IMR-90 (cell line): Measurements from ENCODE around the gene NARS2. TPM values are rescaled to one million over a fixed set of nuclear protein-coding genes. Genes with fewer than 3 reads are reported as not detected.

Experiments used
- ATAC-seq: fragments of 200-7000 bp; cut with Tn5 transposase; 2 replicates; pipeline ENCODE4 v1.9.1; 2020; ENCODE audit warnings: low read depth, mild to moderate bottlenecking, moderate library complexity
- BruUV-seq: library from RNA; stranded (reverse); fragments of 400-500 nt; replicated peaks from 2 replicates; lab custom pipeline; 2021; lab: Mats Ljungman, UMichigan
- CTCF ChIA-PET: fragments of 300-600 bp; formaldehyde crosslinking; extraction: SDS; loops from one replicate; lab custom pipeline; 2021; ENCODE audit warnings: antibody characterized with exemption; lab: Yijun Ruan, JAX
- POLR2A ChIA-PET: fragments of 300-600 bp; sonication (Branson Sonifier 250); formaldehyde crosslinking; loops from one replicate; lab custom pipeline; 2022; ENCODE audit warnings: antibody characterized with exemption; ENCODE audit not compliant: unreplicated experiment; lab: Charles Lee
- DNase-seq: peaks from one replicate; pipeline ENCODE4 v3.0.0; 2013
- H2AFZ ChIP-seq: replicated peaks from 2 replicates; pipeline ENCODE3; 2013; ENCODE audit warnings: low read length, mild to moderate bottlenecking; ENCODE audit not compliant: poor library complexity
- H2AK5ac ChIP-seq: 2 replicates; pipeline ENCODE4 v1.6.1; 2013; ENCODE audit warnings: low read depth, low read length, inconsistent platforms
- H2AK9ac ChIP-seq: replicated peaks from 2 replicates; pipeline ENCODE3; 2013; ENCODE audit warnings: mild to moderate bottlenecking, low read depth, low read length, moderate library complexity; ENCODE audit not compliant: poor library complexity
- H2BK120ac ChIP-seq: 2 replicates; pipeline ENCODE4 v1.6.1; 2013; ENCODE audit warnings: low read depth, low read length, inconsistent platforms
- H2BK15ac ChIP-seq: 3 replicates; pipeline ENCODE4 v1.6.1; 2013; ENCODE audit warnings: low read depth, low read length, inconsistent platforms
- H2BK20ac ChIP-seq: 2 replicates; pipeline ENCODE4 v1.6.1; 2013; ENCODE audit warnings: low read depth, mild to moderate bottlenecking, inconsistent platforms, low read length, moderate library complexity
- H2BK5ac ChIP-seq: 2 replicates; pipeline ENCODE4 v1.6.1; 2013; ENCODE audit warnings: mild to moderate bottlenecking, low read depth, low read length, inconsistent platforms; ENCODE audit not compliant: poor library complexity, severe bottlenecking
- H3K14ac ChIP-seq: replicated peaks from 2 replicates; pipeline ENCODE4 v1.6.1; 2013; ENCODE audit warnings: low read depth, low read length, inconsistent platforms
- H3K18ac ChIP-seq: 2 replicates; pipeline ENCODE4 v1.6.1; 2013; ENCODE audit warnings: low read depth, low read length, control low read depth
- H3K23ac ChIP-seq: 2 replicates; pipeline ENCODE4 v1.6.1; 2013; ENCODE audit warnings: low read depth, low read length, inconsistent platforms
- H3K27ac ChIP-seq: 2 replicates; pipeline ENCODE4 v1.5.1; 2013; ENCODE audit warnings: mild to moderate bottlenecking, control low read depth, low read length; ENCODE audit not compliant: insufficient read depth
- H3K27me3 ChIP-seq: 2 replicates; pipeline ENCODE4 v1.6.1; 2013; ENCODE audit warnings: low read length; ENCODE audit not compliant: control insufficient read depth, insufficient read depth
- H3K36me3 ChIP-seq: 2 replicates; pipeline ENCODE4 v1.6.1; 2013; ENCODE audit warnings: low read length, mixed read lengths; ENCODE audit not compliant: control insufficient read depth, insufficient read depth
- H3K4ac ChIP-seq: 2 replicates; pipeline ENCODE4 v1.6.1; 2013; ENCODE audit warnings: low read depth, low read length, inconsistent platforms
- H3K4me1 ChIP-seq: 2 replicates; pipeline ENCODE4 v1.6.1; 2013; ENCODE audit warnings: low read length, mixed read lengths; ENCODE audit not compliant: control insufficient read depth, insufficient read depth
- H3K4me2 ChIP-seq: 2 replicates; pipeline ENCODE4 v1.6.1; 2013; ENCODE audit warnings: low read depth, mild to moderate bottlenecking, control low read depth, low read length, moderate library complexity
- H3K4me3 ChIP-seq: 2 replicates; pipeline ENCODE4 v1.5.1; 2013; ENCODE audit warnings: low read depth, mild to moderate bottlenecking, control low read depth, low read length, moderate library complexity; ENCODE audit not compliant: insufficient read depth
- H3K56ac ChIP-seq: 2 replicates; pipeline ENCODE4 v1.6.1; 2013; ENCODE audit warnings: low read length, inconsistent platforms; ENCODE audit not compliant: insufficient read depth; ENCODE audit errors: extremely low read depth
- H3K79me1 ChIP-seq, 2 experiments: 2 replicates each; pipeline ENCODE4 v1.6.1; 2013; ENCODE audit warnings: low read length in 2 of 2, inconsistent platforms in 1 of 2, low read depth in 1 of 2
- H3K9ac ChIP-seq: 2 replicates; pipeline ENCODE4 v1.6.1; 2013; ENCODE audit warnings: low read depth, low read length, control low read depth
- H3K9me1 ChIP-seq: 2 replicates; pipeline ENCODE4 v1.6.1; 2013; ENCODE audit warnings: low read length, inconsistent platforms; ENCODE audit not compliant: insufficient read depth
- H3K9me3 ChIP-seq: 2 replicates; pipeline ENCODE4 v1.6.1; 2013; ENCODE audit warnings: low read length; ENCODE audit not compliant: control insufficient read depth, insufficient read depth
- H4K20me1 ChIP-seq: 2 replicates; pipeline ENCODE4 v1.6.1; 2013; ENCODE audit warnings: low read length, inconsistent platforms; ENCODE audit not compliant: insufficient read depth
- H4K5ac ChIP-seq: 2 replicates; pipeline ENCODE4 v1.6.1; 2013; ENCODE audit warnings: mild to moderate bottlenecking, low read depth, low read length, control low read depth
- H4K8ac ChIP-seq, 2 experiments: 2 replicates each; pipeline ENCODE4 v1.6.1; 2013; ENCODE audit warnings: low read depth in 2 of 2, low read length in 2 of 2, control low read depth in 1 of 2, inconsistent platforms in 1 of 2
- H4K91ac ChIP-seq: 2 replicates; pipeline ENCODE4 v1.6.1; 2013; ENCODE audit warnings: low read depth, low read length, inconsistent platforms; ENCODE audit not compliant: insufficient read depth
- BHLHE40 ChIP-seq: fragments of 150-350 bp; IDR thresholded peaks from 2 replicates; pipeline ENCODE4 v1.6.1; 2016; ENCODE audit warnings: mild to moderate bottlenecking, low read depth, low read length
- CEBPB ChIP-seq: IDR thresholded peaks from 2 replicates; pipeline ENCODE4 v1.6.1; 2012; ENCODE audit warnings: low read depth, low read length, improper control_type of control experiment
- CHD1 ChIP-seq: IDR thresholded peaks from 2 replicates; pipeline ENCODE4 v1.6.1; 2012; ENCODE audit warnings: low read depth, low read length, improper control_type of control experiment
- ELK1 ChIP-seq: fragments of 150-350 bp; IDR thresholded peaks from 2 replicates; pipeline ENCODE4 v1.6.1; 2016; ENCODE audit warnings: low read depth, mild to moderate bottlenecking, low read length, moderate library complexity, borderline replicate concordance
- FOS ChIP-seq: fragments of 150-350 bp; IDR thresholded peaks from 2 replicates; pipeline ENCODE4 v1.6.1; 2016; ENCODE audit warnings: low read depth, low read length
- MAFK ChIP-seq: IDR thresholded peaks from 2 replicates; pipeline ENCODE4 v1.6.1; 2012; ENCODE audit warnings: low read depth, low read length, improper control_type of control experiment
- MAZ ChIP-seq: IDR thresholded peaks from 2 replicates; pipeline ENCODE4 v1.6.1; 2012; ENCODE audit warnings: low read depth, mild to moderate bottlenecking, low read length, improper control_type of control experiment, moderate library complexity, borderline replicate concordance
- MXI1 ChIP-seq: IDR thresholded peaks from 2 replicates; pipeline ENCODE4 v1.6.1; 2012; ENCODE audit warnings: low read depth, mild to moderate bottlenecking, low read length, moderate library complexity, borderline replicate concordance
- NFE2L2 ChIP-seq: fragments of 150-350 bp; IDR thresholded peaks from 2 replicates; pipeline ENCODE4 v1.6.1; 2016; ENCODE audit warnings: low read depth, mild to moderate bottlenecking, low read length
- POLR2A ChIP-seq: IDR thresholded peaks from 2 replicates; pipeline ENCODE4 v1.6.1; 2012; ENCODE audit warnings: mild to moderate bottlenecking, low read depth, low read length
- RAD21 ChIP-seq: IDR thresholded peaks from 2 replicates; pipeline ENCODE4 v1.6.1; 2012; ENCODE audit warnings: low read length, improper control_type of control experiment
- RCOR1 ChIP-seq: IDR thresholded peaks from 2 replicates; pipeline ENCODE4 v1.6.1; 2012; ENCODE audit warnings: mild to moderate bottlenecking, low read length, improper control_type of control experiment; ENCODE audit not compliant: insufficient replicate concordance
- RFX5 ChIP-seq: IDR thresholded peaks from 2 replicates; pipeline ENCODE4 v1.8.0; 2012; ENCODE audit warnings: low read depth, mild to moderate bottlenecking, low read length, moderate library complexity
- SMC3 ChIP-seq: fragments of 150-350 bp; IDR thresholded peaks from 2 replicates; pipeline ENCODE4 v1.6.1; 2016; ENCODE audit warnings: low read depth, mild to moderate bottlenecking, antibody characterized with exemption, low read length, moderate library complexity
- WGBS, 2 experiments: methylation state at CpG; one replicate each; pipeline versions ENCODE4 v1.1.5 to v1.1.7; 2013; ENCODE audit warnings: missing lambda C conversion rate in 2 of 2; ENCODE audit not compliant: insufficient read length in 1 of 2; ENCODE audit errors: extremely low coverage in 2 of 2; 5-methylcytosine and 5-hydroxymethylcytosine counted together
- dilution Hi-C: fragments of 300-500 bp; cut with HindIII; formaldehyde crosslinking; loops from one replicate; pipeline ENCODE4 v1.14.3; 2018; ENCODE audit warnings: low sequenced_read_pairs; ENCODE audit not compliant: unreplicated experiment
- in situ Hi-C: fragments of 300-500 bp; cut with MboI; formaldehyde crosslinking; loops from 3 replicates; pipeline ENCODE4 v1.14.3; 2019; ENCODE audit warnings: low sequenced_read_pairs, inconsistent platforms, mixed read lengths
- intact Hi-C: fragments of 100-400 bp; cut with micrococcal nuclease; formaldehyde crosslinking; loops from 2 replicates; pipeline ENCODE4 v1.10.0; 2022
- polyA plus RNA-seq, 3 experiments: library from polyadenylated mRNA; depleted of rRNA; stranded (reverse); fragments of >200 nt; gene quantifications; 2 replicates each; pipeline ENCODE4 v1.2.3, GENCODE V29; 2012; ENCODE audit warnings: low replicate concordance in 1 of 3
- total RNA-seq: library from RNA; depleted of rRNA; stranded (reverse); fragments of >200 nt; gene quantifications from 2 replicates; pipeline ENCODE4 v1.2.3, GENCODE V29; 2012
- TF ChIP-seq, protein P1 (sequence below): conservative IDR thresholded peaks from 2 replicates; pipeline ENCODE4 v1.5.1; 2012; ENCODE audit warnings: mild to moderate bottlenecking, low read depth, low read length, improper control_type of control experiment
- TF ChIP-seq, protein P2 (sequence below): fragments of 150-350 bp; IDR thresholded peaks from 2 replicates; pipeline ENCODE4 v1.6.1; 2017; ENCODE audit warnings: mild to moderate bottlenecking, antibody characterized with exemption, low read length, low read depth

Gene NARS2
- total and polyA plus RNA-seq, 2 of the 4 experiments (the other 2 are of a cell fraction): 8.0 to 15.8 TPM

GRCh38 chr11:78449866-78450265, 124.8 kb downstream of the NARS2 start:
- no peak overlapping the region for H4K91ac ChIP-seq
- H3K4ac ChIP-seq: no peak overlapping the region; the same call in 1 of the 2 replicates
- dilution Hi-C loops: no loop called here
- peak; percentile 17; the same call in 1 of the 2 replicates for ATAC-seq
- no peaks in the 10 kb centered on the region for H3K36me3 ChIP-seq
- no peak overlapping the region for H2AFZ ChIP-seq
- no peak for TF ChIP-seq POLR2A
- TF ChIP-seq CEBPB: no peak
- TF ChIP-seq, protein P1, sequence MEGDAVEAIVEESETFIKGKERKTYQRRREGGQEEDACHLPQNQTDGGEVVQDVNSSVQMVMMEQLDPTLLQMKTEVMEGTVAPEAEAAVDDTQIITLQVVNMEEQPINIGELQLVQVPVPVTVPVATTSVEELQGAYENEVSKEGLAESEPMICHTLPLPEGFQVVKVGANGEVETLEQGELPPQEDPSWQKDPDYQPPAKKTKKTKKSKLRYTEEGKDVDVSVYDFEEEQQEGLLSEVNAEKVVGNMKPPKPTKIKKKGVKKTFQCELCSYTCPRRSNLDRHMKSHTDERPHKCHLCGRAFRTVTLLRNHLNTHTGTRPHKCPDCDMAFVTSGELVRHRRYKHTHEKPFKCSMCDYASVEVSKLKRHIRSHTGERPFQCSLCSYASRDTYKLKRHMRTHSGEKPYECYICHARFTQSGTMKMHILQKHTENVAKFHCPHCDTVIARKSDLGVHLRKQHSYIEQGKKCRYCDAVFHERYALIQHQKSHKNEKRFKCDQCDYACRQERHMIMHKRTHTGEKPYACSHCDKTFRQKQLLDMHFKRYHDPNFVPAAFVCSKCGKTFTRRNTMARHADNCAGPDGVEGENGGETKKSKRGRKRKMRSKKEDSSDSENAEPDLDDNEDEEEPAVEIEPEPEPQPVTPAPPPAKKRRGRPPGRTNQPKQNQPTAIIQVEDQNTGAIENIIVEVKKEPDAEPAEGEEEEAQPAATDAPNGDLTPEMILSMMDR: no peak
- no peak for TF ChIP-seq FOS
- no peak for TF ChIP-seq RAD21
- no peak for TF ChIP-seq SMC3
- TF ChIP-seq MAZ: no peak
- TF ChIP-seq MAFK: no peak
- TF ChIP-seq, protein P2, sequence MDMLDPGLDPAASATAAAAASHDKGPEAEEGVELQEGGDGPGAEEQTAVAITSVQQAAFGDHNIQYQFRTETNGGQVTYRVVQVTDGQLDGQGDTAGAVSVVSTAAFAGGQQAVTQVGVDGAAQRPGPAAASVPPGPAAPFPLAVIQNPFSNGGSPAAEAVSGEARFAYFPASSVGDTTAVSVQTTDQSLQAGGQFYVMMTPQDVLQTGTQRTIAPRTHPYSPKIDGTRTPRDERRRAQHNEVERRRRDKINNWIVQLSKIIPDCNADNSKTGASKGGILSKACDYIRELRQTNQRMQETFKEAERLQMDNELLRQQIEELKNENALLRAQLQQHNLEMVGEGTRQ: no peak
- TF ChIP-seq ELK1: no peak
- no peak for TF ChIP-seq BHLHE40
- TF ChIP-seq CHD1: no peak
- no peak for TF ChIP-seq RCOR1
- no peak for TF ChIP-seq NFE2L2
- no peak for TF ChIP-seq MXI1
- no peak for TF ChIP-seq RFX5
- no peak overlapping the region for H3K27ac ChIP-seq
- H3K4me2 ChIP-seq: no peak overlapping the region
- no peak overlapping the region for H2BK20ac ChIP-seq
- ChIA-PET POLR2A (no interaction called here), CTCF (no interaction called here)
- no peak overlapping the region for H2AK9ac ChIP-seq
- no peaks in the 10 kb centered on the region for H3K27me3 ChIP-seq
- WGBS, 2 experiments: no CpG with 5 or more reads among the region's 4 CpGs
- H2AK5ac ChIP-seq: no peak overlapping the region
- H3K9me3 ChIP-seq: no peaks in the 10 kb centered on the region
- H3K18ac ChIP-seq: no peak overlapping the region
- no peak overlapping the region for H3K9ac ChIP-seq
- no peak overlapping the region for H4K5ac ChIP-seq
- no peak overlapping the region for H3K56ac ChIP-seq
- no peak overlapping the region; a peak in 1 of 4 replicates for H4K8ac ChIP-seq
- peak; percentile 60 for DNase-seq
- H2BK5ac ChIP-seq: no peak overlapping the region
- in situ Hi-C loops: no loop called here
- BruUV-seq: no TSS peak
- 0 out of 2 replicates have a peak overlapping the region, but pooled peaks have one; percentile 44 for H3K14ac ChIP-seq
- no peak overlapping the region for H2BK15ac ChIP-seq
- H3K23ac ChIP-seq: no peak overlapping the region; the same call in 1 of the 2 replicates
- intact Hi-C loops: loop anchor here (5.0 kb wide), 1 partner anchor 37 kb away; no protein-coding TSS in a partner anchor
- no peak overlapping the region for H2BK120ac ChIP-seq
- no peaks in the 10 kb centered on the region for H3K9me1 ChIP-seq
- no peak overlapping the region for H3K4me3 ChIP-seq
- H3K4me1 ChIP-seq: no peaks in the 10 kb centered on the region; the same call in 1 of the 2 replicates
- H4K20me1 ChIP-seq: no peaks in the 10 kb centered on the region
- H3K79me1 ChIP-seq: no peaks in the 10 kb centered on the region
